K562 (cell line): ENCODE results near the gene GALE. TPM values are rescaled to one million over a fixed set of nuclear protein-coding genes. Genes with fewer than 3 reads are reported as not detected.

ENCODE experiments used
- BHLHE40 ChIP-seq: IDR thresholded peaks from 2 replicates; pipeline ENCODE4 v1.6.1; 2011; ENCODE audit warnings: low read length, improper control_type of control experiment
- CHD4 ChIP-seq: fragments of 200-600 bp; sonication (generic); IDR thresholded peaks from 3 replicates; pipeline ENCODE4 v1.6.1; 2012; ENCODE audit warnings: low read depth, mild to moderate bottlenecking, mixed read lengths, low read length, inconsistent platforms; ENCODE audit not compliant: insufficient read depth, insufficient replicate concordance, poor library complexity, severe bottlenecking
- CREB1 ChIP-seq, 2 experiments: sonication (generic) in 1 of 2; formaldehyde crosslinking in 1 of 2; IDR thresholded peaks; 2 replicates each; pipeline versions ENCODE4 v1.6.1 to v1.8.0; 2012 to 2022; ENCODE audit warnings: inconsistent platforms in 1 of 2, mild to moderate bottlenecking in 1 of 2, missing genetic modification reagents in 1 of 2, moderate library complexity in 1 of 2
- ETS2 ChIP-seq: IDR thresholded peaks from 2 replicates; pipeline ENCODE4 v1.6.1; 2016; ENCODE audit warnings: borderline replicate concordance, missing genetic modification characterization, mild to moderate bottlenecking, moderate library complexity, missing compliant biosample characterization; ENCODE audit not compliant: poor library complexity, severe bottlenecking
- FIP1L1 ChIP-seq: fragments of 200-400 bp; formaldehyde crosslinking; IDR thresholded peaks from 2 replicates; pipeline ENCODE4 v1.6.1; 2018; ENCODE audit warnings: mild to moderate bottlenecking, low read depth, low read length; ENCODE audit not compliant: poor library complexity, severe bottlenecking
- HSF4 ChIP-seq: fragments of 250-450 bp; sonication (Bioruptor Pico); IDR thresholded peaks from 2 replicates; pipeline ENCODE4 v2.1.2; 2022; ENCODE audit warnings: mild to moderate bottlenecking, moderate library complexity, borderline replicate concordance
- MAZ ChIP-seq, 2 experiments: fragments of 450-650 bp in 1 of 2; sonication (generic) in 1 of 2; formaldehyde crosslinking; IDR thresholded peaks in 1 of 2; conservative IDR thresholded peaks in 1 of 2; 2 replicates each; pipeline versions ENCODE4 v1.4.0 to v1.5.0; 2020; ENCODE audit warnings: mild to moderate bottlenecking in 1 of 2, missing genetic modification reagents in 1 of 2
- NBN ChIP-seq: fragments of 450-650 bp; IDR thresholded peaks from 2 replicates; pipeline ENCODE4 v1.6.1; 2016; ENCODE audit warnings: low read depth, mild to moderate bottlenecking
- POLR3G ChIP-seq: IDR thresholded peaks from 2 replicates; pipeline ENCODE4 v1.6.1; 2011; ENCODE audit not compliant: insufficient read length, insufficient replicate concordance; ENCODE audit errors: extremely low read depth
- POU5F1 ChIP-seq: fragments of 150-350 bp; IDR thresholded peaks from 2 replicates; pipeline ENCODE4 v1.6.1; 2014; ENCODE audit warnings: borderline replicate concordance, low read length, low read depth, mild to moderate bottlenecking; ENCODE audit not compliant: partially characterized antibody
- TCF3 ChIP-seq: sonication (generic); formaldehyde crosslinking; IDR thresholded peaks from 2 replicates; pipeline ENCODE4 v1.4.0; 2020; ENCODE audit warnings: mild to moderate bottlenecking, missing genetic modification reagents
- ZNF174 ChIP-seq: fragments of 250-450 bp; sonication (Bioruptor Pico); IDR thresholded peaks from 2 replicates; pipeline ENCODE4 v1.4.0; 2020; ENCODE audit warnings: mild to moderate bottlenecking
- ZNF551 ChIP-seq: fragments of 250-450 bp; sonication (Bioruptor Pico); IDR thresholded peaks from 2 replicates; pipeline ENCODE4 v1.5.0; 2021; ENCODE audit warnings: mild to moderate bottlenecking, moderate library complexity
- ZNF717 ChIP-seq: fragments of 250-450 bp; sonication (Bioruptor Pico); IDR thresholded peaks from 2 replicates; pipeline ENCODE4 v1.5.0; 2021
- polyA plus RNA-seq, 8 experiments: library from polyadenylated mRNA; depleted of rRNA in 4 of 8; stranded (reverse) in 5 of 8; unstranded in 3 of 8; fragments of >200 nt; fragmentation: Nextera tagmentation in 2 of 8; fragmentation: Illumina TruSeq in 1 of 8; extraction: Ambion mirVana in 2 of 8; extraction: Trizol in 1 of 8; gene quantifications; 2 replicates each; pipeline versions ENCODE4 v1.2.1 to v1.2.3, GENCODE V29; 2011 to 2014; ENCODE audit warnings: inconsistent platforms in 1 of 8, missing spikeins in 1 of 8
- total RNA-seq, 7 experiments: library from RNA; depleted of rRNA in 6 of 7; stranded (reverse); fragments of >200 nt in 6 of 7; fragmentation: Illumina TruSeq in 2 of 7; extraction: Trizol in 2 of 7; gene quantifications; 2 replicates each; pipeline versions ENCODE4 v1.2.1 to v1.2.3, GENCODE V29; 2011 to 2021; ENCODE audit warnings: low replicate concordance in 1 of 7
- TF ChIP-seq, protein P1 (sequence below): fragments of 200-600 bp; sonication (generic); IDR thresholded peaks from one replicate; pipeline ENCODE4 v1.6.1; 2012; ENCODE audit warnings: mild to moderate bottlenecking, low read depth, low read length, inconsistent platforms

The GALE gene
- total and polyA plus RNA-seq, 9 of the 15 experiments (the other 6 are each of a cell fraction or from before 2014, with no cell fraction given), result 8.4 to 139 (median 88.3) TPM

DNA sequence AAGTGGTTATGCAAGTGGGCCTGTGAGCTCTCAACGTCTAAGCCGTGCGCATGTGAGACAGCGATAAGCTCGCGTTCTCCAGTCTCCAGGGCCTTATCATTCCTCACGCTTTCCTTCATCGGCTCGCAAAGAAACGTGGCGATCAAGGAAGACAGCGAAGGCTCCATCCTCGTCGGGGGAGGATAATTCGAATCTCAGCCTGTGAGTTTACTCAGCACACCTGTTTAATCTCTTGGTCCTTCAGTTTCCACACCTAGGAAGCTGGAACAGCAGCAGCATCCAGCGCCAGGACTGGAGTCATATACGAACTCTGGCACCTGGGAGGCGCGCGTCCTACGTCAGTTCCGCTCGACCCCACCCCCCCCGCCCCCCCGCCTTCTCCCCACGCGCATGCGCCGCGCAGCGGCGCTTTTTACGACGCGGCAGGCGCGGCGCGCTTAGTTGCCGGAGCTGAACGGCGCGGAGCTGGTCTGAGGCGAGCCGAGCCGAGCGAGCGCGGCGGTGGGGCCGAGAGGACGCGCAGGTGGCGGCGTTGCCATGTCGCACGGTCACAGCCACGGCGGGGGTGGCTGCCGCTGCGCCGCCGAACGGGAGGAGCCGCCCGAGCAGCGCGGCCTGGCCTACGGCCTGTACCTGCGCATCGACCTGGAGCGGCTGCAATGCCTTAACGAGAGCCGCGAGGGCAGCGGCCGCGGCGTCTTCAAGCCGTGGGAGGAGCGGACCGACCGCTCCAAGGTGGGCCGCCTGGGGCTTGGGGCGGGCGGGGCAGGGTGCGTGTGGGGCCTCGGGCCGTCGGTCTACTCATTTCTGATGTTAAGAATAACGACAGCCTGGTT is 22.4 kb downstream of the GALE start, which contains the start of gene PITHD1 (continued):
- TF ChIP-seq HSF4 (CRISPR knock-in tag), result 0 out of 2 replicates have a peak, but pooled peaks have one; percentile 18
- no peak for TF ChIP-seq ZNF174 (CRISPR knock-in tag)
- peak; percentile 85 for TF ChIP-seq FIP1L1
- no peak for TF ChIP-seq CHD4
- peak; percentile 98 for TF ChIP-seq NBN
- no peak for TF ChIP-seq ZNF551 (CRISPR knock-in tag)
- peak; percentile 92; the same call in 1 of the 2 replicates for TF ChIP-seq CREB1 (IDR thresholded peaks at IDR 0.05)
- peak; percentile 93 for TF ChIP-seq CREB1 (CRISPR knock-in tag; IDR thresholded peaks at IDR 0.05)
- peak; percentile 97 for TF ChIP-seq TCF3
- no peak for TF ChIP-seq POLR3G
- no peak for TF ChIP-seq ETS2 (tag)
- TF ChIP-seq ZNF717 (CRISPR knock-in tag), result no peak
- TF ChIP-seq MAZ (CRISPR knock-in tag; conservative IDR thresholded peaks at IDR 0.05 in 1 of 2, IDR thresholded peaks at IDR 0.05 in 1 of 2), result peak; percentile 57 to 73; a peak in 2 of 4 replicates
- TF ChIP-seq BHLHE40, result peak; percentile 96
- no peak for TF ChIP-seq POU5F1
- TF ChIP-seq, protein P1, sequence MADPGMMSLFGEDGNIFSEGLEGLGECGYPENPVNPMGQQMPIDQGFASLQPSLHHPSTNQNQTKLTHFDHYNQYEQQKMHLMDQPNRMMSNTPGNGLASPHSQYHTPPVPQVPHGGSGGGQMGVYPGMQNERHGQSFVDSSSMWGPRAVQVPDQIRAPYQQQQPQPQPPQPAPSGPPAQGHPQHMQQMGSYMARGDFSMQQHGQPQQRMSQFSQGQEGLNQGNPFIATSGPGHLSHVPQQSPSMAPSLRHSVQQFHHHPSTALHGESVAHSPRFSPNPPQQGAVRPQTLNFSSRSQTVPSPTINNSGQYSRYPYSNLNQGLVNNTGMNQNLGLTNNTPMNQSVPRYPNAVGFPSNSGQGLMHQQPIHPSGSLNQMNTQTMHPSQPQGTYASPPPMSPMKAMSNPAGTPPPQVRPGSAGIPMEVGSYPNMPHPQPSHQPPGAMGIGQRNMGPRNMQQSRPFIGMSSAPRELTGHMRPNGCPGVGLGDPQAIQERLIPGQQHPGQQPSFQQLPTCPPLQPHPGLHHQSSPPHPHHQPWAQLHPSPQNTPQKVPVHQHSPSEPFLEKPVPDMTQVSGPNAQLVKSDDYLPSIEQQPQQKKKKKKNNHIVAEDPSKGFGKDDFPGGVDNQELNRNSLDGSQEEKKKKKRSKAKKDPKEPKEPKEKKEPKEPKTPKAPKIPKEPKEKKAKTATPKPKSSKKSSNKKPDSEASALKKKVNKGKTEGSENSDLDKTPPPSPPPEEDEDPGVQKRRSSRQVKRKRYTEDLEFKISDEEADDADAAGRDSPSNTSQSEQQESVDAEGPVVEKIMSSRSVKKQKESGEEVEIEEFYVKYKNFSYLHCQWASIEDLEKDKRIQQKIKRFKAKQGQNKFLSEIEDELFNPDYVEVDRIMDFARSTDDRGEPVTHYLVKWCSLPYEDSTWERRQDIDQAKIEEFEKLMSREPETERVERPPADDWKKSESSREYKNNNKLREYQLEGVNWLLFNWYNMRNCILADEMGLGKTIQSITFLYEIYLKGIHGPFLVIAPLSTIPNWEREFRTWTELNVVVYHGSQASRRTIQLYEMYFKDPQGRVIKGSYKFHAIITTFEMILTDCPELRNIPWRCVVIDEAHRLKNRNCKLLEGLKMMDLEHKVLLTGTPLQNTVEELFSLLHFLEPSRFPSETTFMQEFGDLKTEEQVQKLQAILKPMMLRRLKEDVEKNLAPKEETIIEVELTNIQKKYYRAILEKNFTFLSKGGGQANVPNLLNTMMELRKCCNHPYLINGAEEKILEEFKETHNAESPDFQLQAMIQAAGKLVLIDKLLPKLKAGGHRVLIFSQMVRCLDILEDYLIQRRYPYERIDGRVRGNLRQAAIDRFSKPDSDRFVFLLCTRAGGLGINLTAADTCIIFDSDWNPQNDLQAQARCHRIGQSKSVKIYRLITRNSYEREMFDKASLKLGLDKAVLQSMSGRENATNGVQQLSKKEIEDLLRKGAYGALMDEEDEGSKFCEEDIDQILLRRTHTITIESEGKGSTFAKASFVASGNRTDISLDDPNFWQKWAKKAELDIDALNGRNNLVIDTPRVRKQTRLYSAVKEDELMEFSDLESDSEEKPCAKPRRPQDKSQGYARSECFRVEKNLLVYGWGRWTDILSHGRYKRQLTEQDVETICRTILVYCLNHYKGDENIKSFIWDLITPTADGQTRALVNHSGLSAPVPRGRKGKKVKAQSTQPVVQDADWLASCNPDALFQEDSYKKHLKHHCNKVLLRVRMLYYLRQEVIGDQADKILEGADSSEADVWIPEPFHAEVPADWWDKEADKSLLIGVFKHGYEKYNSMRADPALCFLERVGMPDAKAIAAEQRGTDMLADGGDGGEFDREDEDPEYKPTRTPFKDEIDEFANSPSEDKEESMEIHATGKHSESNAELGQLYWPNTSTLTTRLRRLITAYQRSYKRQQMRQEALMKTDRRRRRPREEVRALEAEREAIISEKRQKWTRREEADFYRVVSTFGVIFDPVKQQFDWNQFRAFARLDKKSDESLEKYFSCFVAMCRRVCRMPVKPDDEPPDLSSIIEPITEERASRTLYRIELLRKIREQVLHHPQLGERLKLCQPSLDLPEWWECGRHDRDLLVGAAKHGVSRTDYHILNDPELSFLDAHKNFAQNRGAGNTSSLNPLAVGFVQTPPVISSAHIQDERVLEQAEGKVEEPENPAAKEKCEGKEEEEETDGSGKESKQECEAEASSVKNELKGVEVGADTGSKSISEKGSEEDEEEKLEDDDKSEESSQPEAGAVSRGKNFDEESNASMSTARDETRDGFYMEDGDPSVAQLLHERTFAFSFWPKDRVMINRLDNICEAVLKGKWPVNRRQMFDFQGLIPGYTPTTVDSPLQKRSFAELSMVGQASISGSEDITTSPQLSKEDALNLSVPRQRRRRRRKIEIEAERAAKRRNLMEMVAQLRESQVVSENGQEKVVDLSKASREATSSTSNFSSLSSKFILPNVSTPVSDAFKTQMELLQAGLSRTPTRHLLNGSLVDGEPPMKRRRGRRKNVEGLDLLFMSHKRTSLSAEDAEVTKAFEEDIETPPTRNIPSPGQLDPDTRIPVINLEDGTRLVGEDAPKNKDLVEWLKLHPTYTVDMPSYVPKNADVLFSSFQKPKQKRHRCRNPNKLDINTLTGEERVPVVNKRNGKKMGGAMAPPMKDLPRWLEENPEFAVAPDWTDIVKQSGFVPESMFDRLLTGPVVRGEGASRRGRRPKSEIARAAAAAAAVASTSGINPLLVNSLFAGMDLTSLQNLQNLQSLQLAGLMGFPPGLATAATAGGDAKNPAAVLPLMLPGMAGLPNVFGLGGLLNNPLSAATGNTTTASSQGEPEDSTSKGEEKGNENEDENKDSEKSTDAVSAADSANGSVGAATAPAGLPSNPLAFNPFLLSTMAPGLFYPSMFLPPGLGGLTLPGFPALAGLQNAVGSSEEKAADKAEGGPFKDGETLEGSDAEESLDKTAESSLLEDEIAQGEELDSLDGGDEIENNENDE, result no peak
